CD4-positive, alpha-beta T cell treated with Interleukin-15 for 4 hours (primary cell): ENCODE results near the gene ROGDI.
A peak's percentile ranks its signal among the peaks of the same experiment; 100 is the strongest.

Source experiments
- DNase-seq: peaks from one replicate; pipeline ENCODE4 v3.0.0-alpha.2; 2020; ENCODE audit warnings: low spot score

ROGDI gene

GRCh38 chr16:4814046-4814445, 11.6 kb upstream of the ROGDI start:
- DNase-seq: no peak

- no peak for DNase-seq
Measured at GRCh38 chr16:4813251-4814003, 11.0 kb upstream of the ROGDI start.

- DNase-seq: no peak
Measured at GRCh38 chr16:4811773-4812172, 9.3 kb upstream of the ROGDI start.

GRCh38 chr16:4811242-4811641, 8.8 kb upstream of the ROGDI start:
- no peak for DNase-seq

GRCh38 chr16:4806280-4806679, 3.8 kb upstream of the ROGDI start:
- no peak for DNase-seq

GRCh38 chr16:4805231-4805630, 2.8 kb upstream of the ROGDI start:
- DNase-seq: no peak

GRCh38 chr16:4803898-4804762, 1.7 kb upstream of the ROGDI start:
- no peak for DNase-seq

- DNase-seq: no peak
Measured at GRCh38 chr16:4803401-4803844, 990 bp upstream of the ROGDI start.

- DNase-seq: peak; percentile 84
Measured at GRCh38 chr16:4802659-4803287, 340 bp upstream of the ROGDI start.

- DNase-seq: no peak
Measured at GRCh38 chr16:4801051-4801961, 1.1 kb downstream of the ROGDI start.

GRCh38 chr16:4800290-4801041, 2.0 kb downstream of the ROGDI start:
- DNase-seq: no peak

GRCh38 chr16:4799171-4799855, 3.1 kb downstream of the ROGDI start:
- no peak for DNase-seq

GRCh38 chr16:4798456-4798855, 4.0 kb downstream of the ROGDI start:
- no peak for DNase-seq

- DNase-seq: no peak
Measured at GRCh38 chr16:4797805-4798252, 4.6 kb downstream of the ROGDI start.

- no peak for DNase-seq
Measured at GRCh38 chr16:4796982-4797804, 5.2 kb downstream of the ROGDI start.

- DNase-seq: no peak
Measured at GRCh38 chr16:4795828-4796572, 6.4 kb downstream of the ROGDI start.

GRCh38 chr16:4795181-4795827, 7.1 kb downstream of the ROGDI start, which contains the start of gene SMIM22:
SMIM22 (plus strand) TSS chr16:4795369; CDS start chr16:4795735, 366 bp downstream.
- DNase-seq: no peak

- DNase-seq: no peak
Measured at GRCh38 chr16:4792951-4793513, 9.4 kb downstream of the ROGDI start.
